ENCODE results near the gene ZSWIM9.

DNA sequence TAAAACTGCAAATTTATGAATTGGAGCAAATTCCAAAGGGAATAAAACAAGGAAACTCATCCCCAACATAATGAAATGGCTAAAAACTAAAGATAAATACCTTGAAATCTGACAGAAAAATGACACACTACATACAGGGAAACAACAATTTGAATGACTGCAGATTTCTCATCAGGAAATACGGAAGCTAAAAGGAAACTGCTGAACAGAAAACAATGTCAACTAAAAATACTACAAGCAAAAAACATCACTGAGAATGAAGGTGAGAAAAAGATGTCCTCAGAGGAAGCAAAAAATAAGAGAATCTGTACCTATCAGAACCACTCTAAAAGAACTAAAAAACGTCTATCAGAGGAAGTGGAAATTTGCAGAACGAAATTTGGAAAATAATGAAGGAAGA lies 39.5 kb downstream of the ZSWIM9 start:
- TF ChIP-seq, protein P1, sequence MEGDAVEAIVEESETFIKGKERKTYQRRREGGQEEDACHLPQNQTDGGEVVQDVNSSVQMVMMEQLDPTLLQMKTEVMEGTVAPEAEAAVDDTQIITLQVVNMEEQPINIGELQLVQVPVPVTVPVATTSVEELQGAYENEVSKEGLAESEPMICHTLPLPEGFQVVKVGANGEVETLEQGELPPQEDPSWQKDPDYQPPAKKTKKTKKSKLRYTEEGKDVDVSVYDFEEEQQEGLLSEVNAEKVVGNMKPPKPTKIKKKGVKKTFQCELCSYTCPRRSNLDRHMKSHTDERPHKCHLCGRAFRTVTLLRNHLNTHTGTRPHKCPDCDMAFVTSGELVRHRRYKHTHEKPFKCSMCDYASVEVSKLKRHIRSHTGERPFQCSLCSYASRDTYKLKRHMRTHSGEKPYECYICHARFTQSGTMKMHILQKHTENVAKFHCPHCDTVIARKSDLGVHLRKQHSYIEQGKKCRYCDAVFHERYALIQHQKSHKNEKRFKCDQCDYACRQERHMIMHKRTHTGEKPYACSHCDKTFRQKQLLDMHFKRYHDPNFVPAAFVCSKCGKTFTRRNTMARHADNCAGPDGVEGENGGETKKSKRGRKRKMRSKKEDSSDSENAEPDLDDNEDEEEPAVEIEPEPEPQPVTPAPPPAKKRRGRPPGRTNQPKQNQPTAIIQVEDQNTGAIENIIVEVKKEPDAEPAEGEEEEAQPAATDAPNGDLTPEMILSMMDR (IDR thresholded peaks at IDR 0.05; ENCODE audit: low read depth, low read length), result no peak
- TF ChIP-seq EZH2phosphoT487 (IDR thresholded peaks at IDR 0.05; ENCODE audit: low read depth), result no peak
